H1 (cell line): ENCODE data around the gene GMNN. TPM values are rescaled to one million over a fixed set of nuclear protein-coding genes. Genes with fewer than 3 reads are reported as not detected.

Source experiments
- polyA plus RNA-seq, 7 experiments: library from polyadenylated mRNA; depleted of rRNA in 3 of 7; stranded (reverse) in 5 of 7; unstranded in 2 of 7; fragments of >200 nt in 5 of 7; fragments of 200-250 nt in 2 of 7; gene quantifications; 1 replicate in 5 of 7; 2 replicates in 1 of 7; 4 replicates in 1 of 7; pipeline versions ENCODE4 v1.2.1 to v1.2.3, GENCODE V29; 2011 to 2013; ENCODE audit warnings: missing spikeins in 2 of 7, mixed read lengths in 2 of 7
- total RNA-seq: library from RNA; stranded (reverse); fragmentation: NEBNext Ultra II Directional; extraction: Animal tissue kit (Norgen Biotek cat#: 25700); gene quantifications from 2 replicates; pipeline ENCODE4 v1.2.1, GENCODE V29; 2021

Gene GMNN
- total and polyA plus RNA-seq, 2 of the 8 experiments (the other 6 are each of a cell fraction or from before 2014, with no cell fraction given) = 65.9 to 101 TPM

Other genes with a start within 250 kb of the GMNN start
- 0.69 and 0.78 TPM in 2 replicates for gene KIAA0319, start 128.7 kb upstream of the GMNN start, total RNA-seq
- gene KIAA0319, start 128.7 kb upstream of the GMNN start, polyA plus RNA-seq (2011; rRNA removed) = 0.30 and 0.41 TPM in 2 replicates
- 51.6 and 52.6 TPM in 2 replicates for gene TDP2, start 108.0 kb upstream of the GMNN start, total RNA-seq
- 13.2 and 18.8 TPM in 2 replicates for gene TDP2, start 108.0 kb upstream of the GMNN start, polyA plus RNA-seq (2011; rRNA removed)
- 40.6 and 42.8 TPM in 2 replicates for gene ACOT13, start 107.9 kb upstream of the GMNN start, total RNA-seq
- 16.4 and 27.6 TPM in 2 replicates for gene ACOT13, start 107.9 kb upstream of the GMNN start, polyA plus RNA-seq (2011; rRNA removed)
- gene C6orf62, start 55.8 kb upstream of the GMNN start, total RNA-seq = 100 and 101 TPM in 2 replicates
- 23.8 and 25.6 TPM in 2 replicates for gene C6orf62, start 55.8 kb upstream of the GMNN start, polyA plus RNA-seq (2011; rRNA removed)
- not detected in 2 replicates for gene ARMH2, start 24.0 kb downstream of the GMNN start, total RNA-seq
- not detected in 2 replicates for gene ARMH2, start 24.0 kb downstream of the GMNN start, polyA plus RNA-seq (2011; rRNA removed)
- gene RIPOR2, start 161.0 kb downstream of the GMNN start, total RNA-seq = 44.5 and 45.6 TPM in 2 replicates
- 13.3 and 16.7 TPM in 2 replicates for gene RIPOR2, start 161.0 kb downstream of the GMNN start, polyA plus RNA-seq (2011; rRNA removed)